Measurements from ENCODE around the gene DHDDS.
"Not testable (repeated sequence)": the region's sequence is repeated elsewhere in the genome, so short reads cannot be mapped to it uniquely, and the experiment has no call there.

Gene DHDDS, protein sequence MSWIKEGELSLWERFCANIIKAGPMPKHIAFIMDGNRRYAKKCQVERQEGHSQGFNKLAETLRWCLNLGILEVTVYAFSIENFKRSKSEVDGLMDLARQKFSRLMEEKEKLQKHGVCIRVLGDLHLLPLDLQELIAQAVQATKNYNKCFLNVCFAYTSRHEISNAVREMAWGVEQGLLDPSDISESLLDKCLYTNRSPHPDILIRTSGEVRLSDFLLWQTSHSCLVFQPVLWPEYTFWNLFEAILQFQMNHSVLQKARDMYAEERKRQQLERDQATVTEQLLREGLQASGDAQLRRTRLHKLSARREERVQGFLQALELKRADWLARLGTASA

DNA sequence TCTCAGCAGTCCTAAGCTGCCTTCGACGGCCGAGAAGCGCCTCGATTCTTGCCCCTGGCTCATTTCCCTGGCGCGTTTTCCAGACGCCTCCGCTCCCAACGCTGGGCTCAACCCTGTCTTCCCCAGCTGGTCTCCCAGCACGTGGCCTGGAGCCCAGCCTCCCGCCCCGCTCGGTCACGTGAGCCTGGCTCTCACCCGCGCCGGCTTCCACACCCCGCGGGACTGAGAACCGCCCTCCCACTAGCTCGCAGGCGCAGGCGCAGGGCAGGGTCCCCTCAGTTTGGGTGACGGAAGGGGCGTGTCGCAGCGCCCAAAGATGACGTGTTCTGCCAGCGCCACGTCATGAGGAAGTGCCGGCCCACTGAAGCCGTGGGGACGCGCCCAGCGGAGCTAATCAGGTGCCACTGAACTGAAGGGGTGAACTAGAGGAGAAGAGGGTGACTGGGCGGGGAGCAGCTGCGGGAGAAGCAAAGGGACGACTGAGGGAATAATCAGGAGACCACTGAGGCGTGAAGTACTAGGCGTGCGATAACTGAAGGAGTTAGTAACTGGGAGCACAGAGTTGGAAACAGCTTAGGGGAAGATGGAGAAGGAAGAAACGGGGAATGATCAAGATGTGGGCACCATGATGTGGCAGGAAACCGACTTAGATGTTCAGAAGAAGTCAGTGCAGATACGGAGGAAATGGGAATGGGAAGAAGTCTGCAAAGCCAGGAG lies at the start of gene DHDDS:
TSS of gene DHDDS (plus strand) at position 343 of the 717 bp plus-strand sequence. CDS start 625 bp downstream, outside the sequence.
- DNase-seq (ENCODE audit: low read depth, low spot score) = peak; percentile 96

DNA sequence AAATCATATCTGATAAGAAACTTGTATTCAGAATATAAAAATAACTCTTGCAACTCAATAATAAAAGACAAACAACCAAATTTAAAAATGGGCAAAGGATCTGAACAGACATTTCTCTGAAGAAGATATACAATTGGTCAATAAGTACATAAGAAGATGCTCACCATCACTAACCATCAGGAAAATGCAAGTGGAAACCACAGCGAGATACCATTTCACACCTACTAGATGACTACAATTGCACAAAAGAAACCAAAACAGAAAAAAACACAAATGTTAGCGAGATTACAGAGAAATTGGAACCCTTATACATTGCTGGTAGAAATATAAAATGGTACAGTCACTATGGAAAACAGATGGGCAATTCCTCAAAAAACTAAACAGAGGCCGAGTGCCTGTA lies 48.0 kb upstream of the DHDDS start:
- no peak for DNase-seq (ENCODE audit: low read depth, low spot score)

DNA sequence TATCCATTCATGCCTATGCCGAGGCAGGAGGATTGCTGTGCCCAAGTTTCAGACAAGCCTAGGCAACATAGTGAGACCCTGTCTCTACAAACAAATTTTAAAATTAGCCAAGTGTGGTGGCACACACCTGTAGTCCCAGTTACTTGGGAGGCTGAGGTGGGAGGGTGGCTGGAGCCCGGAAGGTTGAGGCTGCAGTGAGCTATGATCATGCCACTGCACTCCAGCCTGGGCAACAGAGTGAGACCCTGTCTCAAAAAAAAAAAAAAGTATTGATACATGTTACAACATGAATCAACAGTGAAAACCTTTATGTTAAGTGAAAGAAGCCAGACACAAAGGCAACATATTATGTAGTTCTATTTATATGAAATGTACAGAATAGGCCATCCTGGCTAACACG lies 47.1 kb upstream of the DHDDS start:
- not testable (repeated sequence) for DNase-seq (ENCODE audit: low read depth, low spot score)

DNA sequence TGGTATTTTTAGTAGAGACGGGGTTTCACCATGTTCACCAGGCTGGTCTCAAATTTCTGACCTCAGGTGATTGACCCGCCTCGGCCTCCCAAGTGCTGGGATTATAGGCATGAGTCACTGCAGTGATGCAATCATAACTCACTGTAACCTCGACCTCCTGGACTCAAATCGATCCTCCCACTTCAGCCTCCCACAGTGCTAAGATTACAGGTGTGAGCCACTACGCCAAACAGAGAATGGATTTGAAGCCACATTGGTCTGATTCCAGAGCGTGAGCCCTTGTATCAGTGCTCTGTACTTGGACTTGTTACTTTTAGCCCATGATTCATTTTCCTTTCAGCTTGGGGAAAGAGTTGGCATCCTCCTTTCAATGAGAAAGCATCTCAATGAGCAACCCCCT lies 44.7 kb upstream of the DHDDS start:
- no peak for DNase-seq (ENCODE audit: low read depth, low spot score)

- no peak for DNase-seq (ENCODE audit: low read depth, low spot score)
Measured at GRCh38 chr1:26388791-26389445, 43.2 kb upstream of the DHDDS start.

GRCh38 chr1:26389604-26390247 lies 42.4 kb upstream of the DHDDS start:
- DNase-seq (ENCODE audit: low read depth, low spot score) = no peak

DNA sequence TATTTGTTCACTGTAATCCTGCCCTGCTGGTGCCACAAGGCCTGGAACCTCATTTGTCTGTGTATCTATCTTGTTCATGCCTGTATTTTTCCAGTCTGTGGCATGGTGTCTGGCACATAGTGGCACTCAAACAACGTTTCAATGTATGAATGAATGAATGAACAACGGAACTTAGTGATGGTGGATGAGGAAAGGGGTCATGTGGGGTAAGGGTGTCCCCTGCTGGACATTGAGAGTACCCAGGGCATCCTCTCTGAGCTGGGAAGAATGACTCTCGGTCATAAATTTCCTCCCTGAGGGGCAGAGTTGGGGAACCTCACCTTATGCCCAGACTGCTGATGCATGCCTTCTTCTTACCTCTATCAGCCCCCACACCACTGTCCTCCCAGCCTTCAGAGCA lies 40.7 kb upstream of the DHDDS start:
- DNase-seq (ENCODE audit: low read depth, low spot score) = no peak

DNA sequence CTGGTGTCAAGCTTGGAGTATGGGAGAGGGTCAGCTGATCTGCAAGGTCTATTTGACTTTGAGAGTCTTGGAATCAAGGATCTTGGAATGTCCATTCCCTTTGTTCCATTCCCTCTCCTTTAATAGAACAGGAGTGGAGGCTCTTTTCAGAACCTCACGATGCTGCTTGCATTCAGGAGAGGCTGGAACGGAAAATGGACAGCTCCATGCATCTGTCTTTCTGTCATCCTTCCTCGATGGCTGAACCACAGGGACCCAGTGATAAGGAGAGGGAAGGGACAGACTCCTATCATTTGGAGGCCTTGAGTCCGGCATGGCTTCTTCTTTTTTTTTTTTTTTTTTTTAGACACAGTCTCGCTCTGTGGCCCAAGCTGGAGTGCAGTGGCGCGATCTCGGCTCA lies 36.4 kb upstream of the DHDDS start:
- no peak for DNase-seq (ENCODE audit: low read depth, low spot score)

DNA sequence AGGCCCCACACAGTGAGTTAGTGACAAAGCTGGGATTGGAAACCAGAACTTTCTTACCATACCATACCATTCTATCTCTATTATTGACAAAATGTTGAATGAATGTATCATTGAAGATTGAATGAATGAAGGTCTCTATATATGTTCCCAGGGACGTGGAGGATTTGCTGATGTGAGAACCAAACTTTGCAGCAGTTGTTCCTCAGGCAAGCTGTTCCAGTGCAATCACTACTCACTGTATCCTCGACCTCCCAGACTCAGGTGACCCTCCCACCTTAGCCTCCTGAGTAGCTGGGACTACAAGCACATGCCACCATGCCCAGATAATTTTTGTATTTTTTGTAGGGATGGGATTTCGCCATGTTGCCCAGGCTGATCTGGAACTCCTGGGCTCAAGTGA lies 33.1 kb upstream of the DHDDS start:
- DNase-seq (ENCODE audit: low read depth, low spot score) = no peak

GRCh38 chr1:26401891-26402290 lies 30.2 kb upstream of the DHDDS start:
- no peak for DNase-seq (ENCODE audit: low read depth, low spot score)

GRCh38 chr1:26403656-26404055 lies 28.5 kb upstream of the DHDDS start:
- DNase-seq (ENCODE audit: low read depth, low spot score) = no peak

DNA sequence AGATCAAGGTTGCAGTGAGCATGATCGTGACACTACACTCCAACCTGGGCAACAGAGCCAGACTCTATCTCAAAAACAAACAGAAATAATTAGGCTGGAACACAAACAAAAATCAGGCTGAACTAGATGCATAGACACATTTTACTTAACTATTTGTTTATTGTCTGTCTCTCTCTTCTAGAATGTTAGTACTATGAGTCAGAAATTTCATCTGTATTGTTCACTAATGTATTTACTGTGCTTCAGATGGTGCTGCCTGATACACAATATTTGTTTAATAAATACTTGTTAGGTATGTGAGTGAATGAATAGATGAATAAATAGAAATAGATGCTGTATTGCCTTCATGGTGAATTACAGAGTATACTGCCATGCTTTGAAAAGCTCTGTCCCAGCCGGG lies 27.5 kb upstream of the DHDDS start:
- DNase-seq (ENCODE audit: low read depth, low spot score) = no peak

DNA sequence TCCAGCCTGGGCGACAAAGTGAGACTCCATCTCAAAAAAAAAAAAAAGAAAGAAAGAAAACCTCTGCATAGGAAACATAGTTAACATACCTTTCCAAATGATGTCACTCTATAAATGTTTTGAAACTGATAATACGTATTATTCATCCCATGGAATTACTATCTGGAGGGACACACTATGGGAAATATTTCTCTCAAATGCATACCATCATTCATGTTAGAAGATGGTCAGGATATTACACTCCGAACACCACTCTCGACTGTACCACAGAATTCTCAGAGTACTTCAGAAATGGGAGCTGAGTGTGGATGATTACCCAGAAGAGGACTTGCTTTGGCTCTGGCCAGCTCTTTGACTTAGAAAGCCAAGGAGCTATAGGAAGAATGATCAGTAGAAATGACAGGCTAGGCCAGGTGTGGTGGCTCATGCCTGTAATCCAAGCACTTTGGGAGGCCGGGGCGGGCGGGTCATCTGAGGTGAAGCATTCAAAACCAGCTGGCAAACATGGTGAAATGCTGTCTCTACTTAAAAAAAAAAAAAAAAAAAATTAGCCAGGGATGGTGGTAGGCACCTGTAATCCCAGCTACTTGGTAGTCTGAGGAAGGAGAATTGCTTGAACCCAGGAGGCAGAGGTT lies 26.7 kb upstream of the DHDDS start:
- no peak for DNase-seq (ENCODE audit: low read depth, low spot score)

- DNase-seq (ENCODE audit: low read depth, low spot score) = peak; percentile 64
Measured at GRCh38 chr1:26408604-26409003, 23.5 kb upstream of the DHDDS start.

GRCh38 chr1:26409191-26409807 lies 22.8 kb upstream of the DHDDS start:
- no peak for DNase-seq (ENCODE audit: low read depth, low spot score)

DNA sequence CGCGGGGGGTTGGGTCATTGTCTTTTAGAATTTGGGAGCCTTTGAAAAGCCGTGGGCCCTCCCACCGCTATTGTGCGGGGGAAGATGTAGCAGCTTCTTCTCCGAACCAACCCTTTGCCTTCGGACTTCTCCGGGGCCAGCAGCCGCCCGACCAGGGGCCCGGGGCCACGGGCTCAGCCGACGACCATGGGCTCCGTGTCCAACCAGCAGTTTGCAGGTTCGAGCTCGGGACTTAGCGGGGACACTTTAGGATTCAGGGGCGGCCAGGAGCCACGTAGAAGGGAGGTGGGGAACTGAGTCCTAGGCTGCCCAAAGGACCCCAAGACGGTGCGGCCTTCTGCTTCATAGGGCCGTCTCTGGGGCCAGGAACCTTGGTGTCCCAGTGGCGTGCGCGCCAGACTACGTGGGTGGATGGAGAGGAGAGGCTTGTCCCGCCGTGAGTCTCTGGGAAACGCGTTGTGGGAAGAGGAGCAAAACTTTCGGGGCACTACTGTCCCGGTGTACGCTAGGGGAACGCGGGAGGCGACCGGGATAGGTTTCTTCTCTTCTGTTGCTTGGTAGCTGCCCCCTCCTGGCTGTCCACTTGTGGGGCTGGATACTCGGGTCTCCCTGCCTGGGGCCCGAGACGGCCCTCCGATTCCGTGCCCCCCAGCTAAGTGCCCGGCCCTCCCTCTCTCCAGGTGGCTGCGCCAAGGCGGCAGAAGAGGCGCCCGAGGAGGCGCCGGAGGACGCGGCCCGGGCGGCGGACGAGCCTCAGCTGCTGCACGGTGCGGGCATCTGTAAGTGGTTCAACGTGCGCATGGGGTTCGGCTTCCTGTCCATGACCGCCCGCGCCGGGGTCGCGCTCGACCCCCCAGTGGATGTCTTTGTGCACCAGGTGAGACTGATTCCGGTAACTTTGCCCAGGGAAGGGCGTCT lies 21.2 kb upstream of the DHDDS start, which contains the start of gene LIN28A:
TSS of gene LIN28A (plus strand) at position 112 of the 918 bp plus-strand sequence. CDS start at position 187, 75 bp downstream.
- DNase-seq (ENCODE audit: low read depth, low spot score) = no peak

GRCh38 chr1:26411624-26412074 lies 20.5 kb upstream of the DHDDS start:
- no peak for DNase-seq (ENCODE audit: low read depth, low spot score)

GRCh38 chr1:26412180-26412840 lies 19.8 kb upstream of the DHDDS start:
- DNase-seq (ENCODE audit: low read depth, low spot score) = no peak

GRCh38 chr1:26413031-26413430 lies 19.1 kb upstream of the DHDDS start:
- no peak for DNase-seq (ENCODE audit: low read depth, low spot score)

Measured in smooth muscle cell of the brain vasculature (primary cell).